ENCODE measurements around the gene LRG1. TPM values are rescaled to one million over a fixed set of nuclear protein-coding genes. Genes with fewer than 3 reads are reported as not detected.

LRG1 gene
- total RNA-seq, 2 donors from 2014 or later: 1.4 to 1.9 TPM

DNA sequence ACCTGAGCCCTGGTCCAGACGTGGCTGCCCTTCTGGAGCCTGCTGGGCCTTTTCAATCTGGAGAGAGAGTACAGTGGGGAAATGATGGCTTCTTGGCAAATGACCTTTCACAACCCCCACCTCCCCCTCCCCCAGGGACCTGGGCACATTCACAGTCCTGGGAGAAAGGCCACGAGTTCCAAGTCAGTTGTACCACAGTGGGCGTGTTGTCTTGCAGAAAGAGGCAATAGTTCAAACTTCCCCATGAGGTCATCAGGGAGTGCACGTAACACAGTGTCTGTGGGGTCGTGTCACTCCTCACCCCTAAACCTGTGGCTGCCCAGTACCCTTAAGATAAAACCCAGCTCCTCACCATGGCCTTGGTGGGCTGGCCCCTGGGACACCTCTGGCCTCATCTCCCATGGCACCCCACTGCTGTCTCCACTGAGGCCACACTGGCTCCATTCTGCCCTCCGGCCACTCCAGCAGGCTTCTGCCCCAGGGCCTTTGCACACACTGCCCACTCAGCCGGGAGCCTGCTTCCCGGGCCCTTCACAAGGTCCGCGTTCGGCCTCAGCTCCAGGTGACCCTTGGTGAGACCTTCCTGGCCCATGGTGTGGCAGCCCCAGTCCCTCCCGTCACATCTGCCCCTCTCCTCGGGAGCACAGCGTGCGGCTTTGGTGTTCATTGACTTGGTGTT is 34.8 kb downstream of the LRG1 start:
- no peak for DNase-seq (ENCODE audit: low spot score)
- intact Hi-C loops (cut with DNase I): loop anchor here in 1 of 2 donors (1.0 kb wide), 1 partner anchor 25 kb away; no protein-coding TSS in a partner anchor

DNA sequence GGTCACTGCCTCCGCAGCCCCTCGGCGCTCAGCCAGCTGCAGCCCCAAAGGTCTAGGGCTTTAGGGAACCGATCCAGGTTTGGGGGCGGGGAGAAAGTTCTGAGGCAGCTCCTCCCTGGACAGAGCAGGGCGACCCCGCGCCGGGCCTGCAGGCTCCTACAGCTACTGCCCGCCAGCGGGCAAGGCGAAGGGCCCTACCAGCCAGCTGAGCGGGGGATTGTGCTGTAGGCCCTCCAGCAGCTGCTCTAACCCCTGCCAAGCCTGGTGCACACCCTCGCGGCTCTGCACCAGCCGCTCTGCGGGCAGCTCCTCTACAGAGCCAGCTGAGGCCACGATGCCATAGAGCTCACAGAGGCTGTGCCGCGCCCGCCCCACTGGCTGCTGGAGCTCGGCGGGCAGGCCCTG is 35.5 kb downstream of the LRG1 start:
- intact Hi-C loops (cut with DNase I): loop anchor here in 1 of 2 donors (1.0 kb wide), 1 partner anchor 26 kb away; no protein-coding TSS in a partner anchor
- DNase-seq (ENCODE audit: low spot score): no peak

DNA sequence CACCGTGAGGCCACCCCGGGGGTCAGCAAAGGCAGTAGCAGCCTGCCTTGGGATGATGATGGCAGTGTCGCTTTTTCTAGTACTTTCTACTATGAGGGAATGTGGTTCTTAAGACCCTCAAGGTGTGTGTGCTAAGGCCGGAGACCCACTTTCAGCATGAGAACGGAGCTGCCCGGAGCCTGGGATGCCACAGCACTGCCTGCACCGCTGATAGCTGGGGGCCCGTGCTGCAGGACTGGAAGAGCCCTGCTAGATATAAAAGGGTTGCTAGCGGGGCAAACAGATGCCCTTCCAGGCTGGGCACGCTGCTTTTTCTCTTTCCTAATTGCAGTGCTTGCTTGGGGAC is 36.0 kb downstream of the LRG1 start:
- no peak for DNase-seq (ENCODE audit: low spot score)
- intact Hi-C loops (cut with DNase I): loop anchor here in 1 of 2 donors (1.0 kb wide), 1 partner anchor 27 kb away; no protein-coding TSS in a partner anchor

DNA sequence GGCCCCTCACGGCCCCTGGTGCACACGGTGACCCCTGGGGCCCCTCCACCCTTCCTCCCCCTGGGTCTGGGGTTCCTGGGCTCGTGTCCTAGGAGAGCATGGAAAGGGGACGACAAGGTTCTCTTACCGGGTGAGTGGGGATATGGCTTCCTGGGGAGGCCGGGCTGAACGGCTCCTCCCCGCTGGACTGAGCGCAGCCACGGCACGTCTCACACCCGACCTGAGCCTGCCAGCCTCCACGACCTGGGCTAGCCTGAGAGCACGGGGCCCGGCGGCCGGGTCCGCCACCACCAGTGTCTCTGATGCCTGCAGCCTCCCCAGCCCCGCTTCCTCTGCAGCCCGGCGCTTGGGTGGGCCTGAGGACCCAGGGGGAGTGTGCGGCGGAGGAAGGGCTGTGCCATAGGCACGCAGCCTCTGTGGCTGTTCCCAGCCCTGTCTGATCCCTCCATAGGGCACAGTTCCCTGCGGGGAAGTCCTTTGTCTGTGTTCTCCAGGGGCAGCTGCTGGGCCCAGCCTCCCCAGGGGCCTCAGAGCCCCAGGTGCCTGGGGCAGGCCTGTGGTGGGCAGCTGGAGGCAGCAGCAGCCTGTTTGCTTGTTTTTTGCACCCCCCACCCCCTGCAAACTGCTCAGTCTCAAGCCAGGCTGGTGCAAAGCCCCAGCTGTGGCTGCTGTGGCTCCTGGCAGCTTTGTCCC is 36.6 kb downstream of the LRG1 start:
- DNase-seq (ENCODE audit: low spot score): no peak
- intact Hi-C loops (cut with DNase I): no loop called here

DNA sequence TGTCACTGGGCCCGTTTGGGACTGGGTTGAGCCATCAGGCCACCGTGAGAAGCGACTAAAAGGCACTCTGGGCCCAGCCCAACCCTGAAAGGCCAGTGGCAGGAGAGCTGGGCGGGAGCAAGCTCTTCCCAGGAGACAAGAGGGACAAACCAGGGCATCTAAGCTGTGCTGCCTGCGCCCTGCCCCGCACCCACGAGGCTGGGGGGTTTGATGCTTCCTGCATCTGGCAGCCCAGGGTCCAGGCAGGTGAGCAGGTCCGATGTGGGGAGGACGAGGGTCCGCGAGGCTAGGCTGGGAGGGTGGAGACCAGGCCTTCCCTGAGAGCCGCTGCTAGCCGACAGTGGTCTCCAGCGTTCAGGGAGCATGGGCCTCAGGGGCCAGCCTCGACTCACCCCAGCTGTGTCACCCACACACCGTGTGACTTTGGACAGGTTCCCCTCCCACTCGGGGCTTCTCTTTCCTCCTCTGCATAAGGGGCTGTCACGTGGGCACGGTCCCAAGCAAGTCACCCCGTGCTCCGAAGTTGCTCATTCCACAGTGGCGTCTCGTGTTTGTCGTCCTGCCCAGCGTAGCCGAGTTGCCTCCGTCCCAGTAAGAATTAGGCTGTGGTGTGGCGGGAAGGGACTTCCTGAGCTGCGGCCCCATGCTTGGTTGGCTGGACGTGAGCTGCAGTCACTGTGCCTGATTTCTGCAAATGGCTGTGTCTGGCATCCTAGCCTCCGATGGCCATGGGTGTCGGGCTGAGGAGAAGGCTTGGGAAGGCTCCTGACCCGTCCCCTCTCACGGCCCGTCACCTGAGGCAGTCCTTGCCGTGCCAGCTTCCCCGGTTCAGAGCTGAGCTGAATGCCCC is 37.3 kb downstream of the LRG1 start:
- intact Hi-C loops (cut with DNase I): no loop called here

DNA sequence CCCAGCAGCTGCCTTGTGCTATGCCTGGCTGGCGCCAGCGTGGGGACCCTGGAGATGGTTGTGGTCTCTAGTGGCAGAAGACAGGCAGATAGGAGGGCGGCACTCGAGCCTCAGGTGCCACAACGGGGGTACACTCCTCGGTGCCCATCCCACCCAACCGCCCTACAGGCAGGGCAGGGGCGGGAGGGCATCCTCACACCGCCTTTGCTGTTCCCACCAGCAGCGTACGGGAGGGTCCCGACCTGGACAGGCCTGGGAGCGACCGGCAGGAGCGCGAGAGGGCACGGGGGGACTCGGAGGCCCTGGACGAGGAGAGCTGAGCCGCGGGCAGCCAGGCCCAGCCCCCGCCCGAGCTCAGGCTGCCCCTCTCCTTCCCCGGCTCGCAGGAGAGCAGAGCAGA is 38.1 kb downstream of the LRG1 start:
- no peak for DNase-seq (ENCODE audit: low spot score)
- intact Hi-C loops (cut with DNase I): no loop called here

More for the DNA sequence above, 37.3 kb downstream of the LRG1 start:
- DNase-seq (ENCODE audit: low spot score): no peak

DNA sequence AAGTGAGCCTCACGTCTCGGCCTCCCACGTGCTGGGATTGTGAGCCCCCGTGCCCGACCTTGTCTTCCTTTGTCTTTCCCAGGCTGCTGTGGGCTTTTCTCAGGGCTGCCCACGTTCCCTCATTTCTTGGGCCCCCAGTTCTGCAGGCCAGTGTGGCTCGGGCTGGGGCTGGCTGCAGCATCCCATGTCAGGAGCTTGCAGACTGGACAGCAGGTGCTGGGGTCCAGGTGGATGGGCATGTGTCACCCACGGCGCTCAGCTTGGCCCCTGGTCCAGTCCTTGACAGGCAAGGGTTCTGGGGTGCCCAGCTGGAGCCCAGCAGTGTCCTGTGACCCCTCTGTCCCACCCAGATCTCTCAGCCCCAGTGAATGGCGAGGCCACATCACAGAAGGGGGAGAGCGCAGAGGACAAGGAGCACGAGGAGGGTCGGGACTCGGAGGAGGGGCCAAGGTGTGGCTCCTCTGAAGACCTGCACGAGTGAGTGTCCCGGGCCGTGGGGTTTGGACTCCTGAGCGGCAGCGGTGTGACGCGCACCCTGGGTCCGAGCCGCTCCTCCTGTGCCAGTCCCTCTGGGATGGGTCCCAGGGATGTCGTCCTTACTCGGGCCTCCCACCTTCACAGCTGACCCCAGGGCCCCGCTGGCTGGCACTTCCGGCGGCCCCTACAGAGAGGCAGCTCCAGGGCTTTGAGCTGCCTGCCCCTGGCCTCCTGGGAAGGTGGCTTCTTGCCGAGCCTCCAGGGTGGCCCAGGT is 38.8 kb downstream of the LRG1 start:
- no peak for DNase-seq (ENCODE audit: low spot score)
- intact Hi-C loops (cut with DNase I): no loop called here

DNA sequence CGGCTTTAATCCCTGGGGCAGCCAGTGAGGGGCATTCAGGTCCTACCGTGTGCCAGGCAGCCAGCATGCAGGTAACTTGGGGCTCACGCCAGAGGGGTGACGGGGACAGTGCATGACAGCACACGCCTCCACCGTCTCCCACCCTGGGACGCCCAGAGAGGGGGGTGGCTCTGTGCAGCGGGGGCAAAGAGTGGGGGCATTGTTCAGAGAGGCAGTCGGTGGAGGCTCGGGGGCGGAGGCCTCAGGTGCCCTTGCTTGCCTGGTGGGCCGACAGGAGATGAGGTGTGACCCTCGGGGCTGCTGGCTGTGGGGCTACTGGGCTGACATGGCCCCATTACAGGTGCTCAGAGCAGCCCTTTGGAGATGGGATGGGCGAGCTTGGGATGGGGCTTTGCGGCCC is 40.0 kb downstream of the LRG1 start:
- intact Hi-C loops (cut with DNase I): no loop called here
- DNase-seq (ENCODE audit: low spot score): no peak

DNA sequence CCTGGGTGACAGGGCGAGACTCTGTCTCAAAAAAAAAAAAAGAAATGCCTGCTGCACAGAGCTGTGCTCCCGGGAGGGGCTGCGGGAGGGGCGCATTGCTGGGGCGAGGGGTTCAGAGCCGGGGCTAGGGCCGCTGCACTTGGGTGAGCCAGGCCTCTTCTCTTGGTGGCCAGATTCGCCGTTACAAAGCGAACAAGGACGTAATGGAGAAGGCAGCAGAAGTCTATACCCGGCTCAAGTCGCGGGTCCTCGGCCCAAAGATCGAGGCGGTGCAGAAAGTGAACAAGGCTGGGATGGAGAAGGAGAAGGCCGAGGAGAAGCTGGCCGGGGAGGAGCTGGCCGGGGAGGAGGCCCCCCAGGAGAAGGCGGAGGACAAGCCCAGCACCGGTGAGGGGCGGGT is 40.5 kb downstream of the LRG1 start:
- intact Hi-C loops (cut with DNase I): no loop called here

DNA sequence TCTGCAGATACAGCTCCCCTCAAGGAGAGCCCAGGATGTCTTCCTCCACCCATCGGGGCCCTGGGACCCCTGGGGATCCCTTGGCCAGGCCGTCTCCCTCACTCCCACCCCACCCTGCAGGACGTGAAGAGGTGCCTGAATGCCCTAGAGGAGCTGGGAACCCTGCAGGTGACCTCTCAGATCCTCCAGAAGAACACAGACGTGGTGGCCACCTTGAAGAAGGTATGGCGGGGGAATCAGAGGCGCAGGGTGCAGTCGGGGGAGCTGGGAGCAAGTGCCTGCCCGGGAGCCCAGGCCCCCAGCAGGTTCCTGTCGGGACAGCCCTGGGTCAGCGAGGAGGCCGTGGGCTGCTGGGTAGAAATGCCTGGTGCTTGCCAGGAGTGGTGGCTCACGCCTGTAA is 41.1 kb downstream of the LRG1 start:
- no peak for DNase-seq (ENCODE audit: low spot score)
- intact Hi-C loops (cut with DNase I): no loop called here

More for the DNA sequence above, 40.5 kb downstream of the LRG1 start:
- no peak for DNase-seq (ENCODE audit: low spot score)

DNA sequence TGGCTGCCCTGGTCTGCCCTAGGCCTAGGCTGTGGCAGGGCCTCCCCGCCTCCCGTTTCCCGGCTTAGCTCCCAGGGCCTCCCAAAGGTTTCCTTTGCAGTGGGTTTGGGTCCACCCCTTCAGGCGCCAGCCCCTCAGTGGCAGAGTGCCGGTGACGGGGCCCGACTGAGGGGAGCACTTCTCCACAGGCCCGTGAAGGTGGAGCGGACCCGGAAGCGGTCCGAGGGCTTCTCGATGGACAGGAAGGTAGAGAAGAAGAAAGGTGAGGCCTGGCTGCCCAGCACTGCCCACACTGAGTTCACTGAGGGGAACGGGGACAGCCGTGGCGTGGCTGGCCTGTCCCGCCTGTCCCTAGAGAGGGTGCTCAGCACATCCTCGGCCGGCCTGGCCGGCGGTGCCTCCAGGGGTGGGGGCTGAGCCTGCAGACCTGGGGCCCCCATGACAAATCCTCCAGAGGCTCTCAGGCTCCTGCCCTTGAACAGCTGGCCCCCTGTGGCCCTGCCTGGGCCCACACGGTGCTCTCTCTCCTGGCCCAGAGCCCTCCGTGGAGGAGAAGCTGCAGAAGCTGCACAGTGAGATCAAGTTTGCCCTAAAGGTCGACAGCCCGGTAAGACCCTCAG is 42.0 kb downstream of the LRG1 start:
- intact Hi-C loops (cut with DNase I): no loop called here
- DNase-seq (ENCODE audit: low spot score): no peak

DNA sequence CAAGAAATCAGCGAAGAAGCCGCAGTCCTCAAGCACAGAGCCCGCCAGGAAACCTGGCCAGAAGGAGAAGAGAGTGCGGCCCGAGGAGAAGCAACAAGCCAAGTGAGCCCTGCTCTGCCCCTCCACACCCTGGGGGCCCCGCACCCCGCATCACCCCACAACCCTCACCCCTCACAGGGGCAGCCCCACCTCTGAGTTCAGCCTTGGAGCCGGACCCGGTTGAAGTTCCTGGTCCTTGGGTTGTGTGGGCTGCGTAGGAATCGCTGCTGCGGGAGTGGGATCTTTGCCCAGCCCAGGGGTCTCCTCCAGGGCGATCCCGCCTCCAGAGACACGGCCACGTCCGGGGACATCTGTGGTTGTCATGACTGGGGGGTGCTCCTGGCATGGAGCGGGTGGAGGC is 43.5 kb downstream of the LRG1 start:
- intact Hi-C loops (cut with DNase I): no loop called here
- no peak for DNase-seq (ENCODE audit: low spot score)

DNA sequence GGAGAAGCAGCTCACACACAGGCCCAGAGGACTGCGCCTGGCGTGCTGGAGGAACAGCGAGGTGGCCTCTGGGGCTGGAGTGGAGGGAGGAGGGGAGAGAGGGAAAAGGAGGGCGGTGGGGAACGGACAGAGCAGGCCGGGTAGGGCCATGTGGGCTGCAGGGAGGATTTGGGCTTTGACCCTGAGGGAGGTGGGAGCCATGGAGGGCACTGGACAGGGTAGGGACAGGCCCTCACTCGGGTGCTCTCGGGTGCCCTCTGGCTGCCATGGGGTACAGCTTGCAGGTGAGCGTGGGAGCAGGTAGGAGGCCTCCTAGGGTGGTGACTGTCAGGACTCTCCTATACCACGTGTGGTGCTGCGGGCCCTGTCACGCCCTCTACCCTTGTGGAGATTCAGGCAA is 44.4 kb downstream of the LRG1 start:
- intact Hi-C loops (cut with DNase I): no loop called here

DNA sequence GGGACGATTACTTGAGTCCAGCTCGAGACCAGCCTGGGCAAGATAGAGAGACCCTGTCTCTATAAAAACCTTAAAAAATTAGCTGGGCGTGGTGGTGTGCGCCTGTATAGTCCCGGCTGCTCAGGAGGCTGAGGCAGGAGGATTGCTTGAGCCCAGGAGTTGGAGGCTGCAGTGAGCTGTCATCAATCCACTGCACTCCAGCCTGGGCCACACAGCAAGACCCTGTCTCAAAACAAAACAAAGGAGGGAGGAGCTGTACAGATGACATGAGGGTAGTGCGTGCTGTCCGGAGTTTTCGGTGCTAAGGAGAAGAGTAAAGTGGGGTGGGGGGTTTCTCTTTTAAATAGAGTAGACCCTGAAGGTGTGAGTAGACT is 45.2 kb downstream of the LRG1 start:
- DNase-seq (ENCODE audit: low spot score): no peak
- intact Hi-C loops (cut with DNase I): no loop called here

More for the DNA sequence above, 44.4 kb downstream of the LRG1 start:
- DNase-seq (ENCODE audit: low spot score): no peak

DNA sequence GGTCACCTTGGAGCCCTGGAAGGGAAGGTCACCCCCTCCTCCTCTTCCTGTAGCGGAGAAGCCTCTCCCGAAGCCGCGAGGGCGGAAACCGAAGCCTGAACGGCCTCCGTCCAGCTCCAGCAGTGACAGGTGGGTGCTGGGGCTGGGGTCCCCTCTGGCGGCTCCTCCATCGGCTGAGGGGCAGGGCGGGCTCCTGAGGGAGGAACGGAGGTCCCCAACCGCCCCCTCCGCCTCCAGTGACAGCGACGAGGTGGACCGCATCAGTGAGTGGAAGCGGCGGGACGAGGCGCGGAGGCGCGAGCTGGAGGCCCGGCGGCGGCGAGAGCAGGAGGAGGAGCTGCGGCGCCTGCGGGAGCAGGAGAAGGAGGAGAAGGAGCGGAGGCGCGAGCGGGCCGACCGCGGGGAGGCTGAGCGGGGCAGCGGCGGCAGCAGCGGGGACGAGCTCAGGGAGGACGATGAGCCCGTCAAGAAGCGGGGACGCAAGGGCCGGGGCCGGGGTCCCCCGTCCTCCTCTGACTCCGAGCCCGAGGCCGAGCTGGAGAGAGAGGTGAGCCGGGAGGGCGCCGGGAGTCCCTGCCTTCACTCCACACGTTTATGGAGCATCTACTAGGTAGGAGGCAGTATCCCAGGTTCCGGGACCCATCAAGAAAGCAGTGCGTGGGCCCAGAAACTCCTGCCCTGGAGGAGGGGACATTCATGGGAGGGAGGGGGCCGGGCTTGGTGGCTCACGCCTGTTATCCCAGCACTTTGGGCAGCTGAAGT is 45.7 kb downstream of the LRG1 start:
- no peak for DNase-seq (ENCODE audit: low spot score)
- intact Hi-C loops (cut with DNase I): no loop called here

DNA sequence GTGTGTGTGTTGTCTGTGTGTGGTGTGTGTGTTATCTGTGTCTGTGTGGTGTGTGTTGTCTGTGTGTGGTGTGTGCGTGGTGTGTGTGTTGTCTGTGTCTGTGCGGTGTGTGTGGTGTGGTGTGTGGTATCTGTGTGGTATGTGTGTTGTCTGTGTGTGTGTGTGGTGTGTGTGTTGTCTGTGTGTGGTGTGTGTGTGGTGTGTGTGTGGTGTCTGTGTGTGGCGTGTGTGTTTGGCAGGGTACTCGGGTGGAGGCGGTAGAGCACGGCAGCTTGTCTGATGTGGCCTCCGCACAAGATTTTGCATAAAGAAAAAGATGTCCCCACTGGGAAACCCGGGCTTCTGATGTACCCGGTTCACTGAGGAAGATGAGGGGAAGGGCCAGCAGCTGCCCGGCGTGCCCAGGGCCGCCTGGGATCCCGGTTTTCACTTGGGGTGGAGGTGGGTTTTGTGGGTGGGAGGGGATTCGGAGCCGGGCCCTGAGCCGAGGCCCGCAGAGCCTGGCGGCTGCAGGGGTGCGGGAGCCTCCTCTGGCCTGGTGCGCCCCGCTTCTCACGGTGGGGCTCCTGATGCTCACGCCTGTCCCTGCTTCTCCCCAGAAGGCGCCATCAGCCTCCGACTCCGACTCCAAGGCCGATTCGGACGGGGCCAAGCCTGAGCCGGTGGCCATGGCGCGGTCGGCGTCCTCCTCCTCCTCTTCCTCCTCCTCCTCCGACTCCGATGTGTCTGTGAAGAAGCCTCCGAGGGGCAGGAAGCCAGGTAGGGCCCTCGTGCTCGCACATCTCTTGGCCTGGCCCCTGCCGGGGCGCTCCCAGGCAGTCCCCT is 46.5 kb downstream of the LRG1 start:
- intact Hi-C loops (cut with DNase I): no loop called here
- DNase-seq (ENCODE audit: low spot score): no peak

DNA sequence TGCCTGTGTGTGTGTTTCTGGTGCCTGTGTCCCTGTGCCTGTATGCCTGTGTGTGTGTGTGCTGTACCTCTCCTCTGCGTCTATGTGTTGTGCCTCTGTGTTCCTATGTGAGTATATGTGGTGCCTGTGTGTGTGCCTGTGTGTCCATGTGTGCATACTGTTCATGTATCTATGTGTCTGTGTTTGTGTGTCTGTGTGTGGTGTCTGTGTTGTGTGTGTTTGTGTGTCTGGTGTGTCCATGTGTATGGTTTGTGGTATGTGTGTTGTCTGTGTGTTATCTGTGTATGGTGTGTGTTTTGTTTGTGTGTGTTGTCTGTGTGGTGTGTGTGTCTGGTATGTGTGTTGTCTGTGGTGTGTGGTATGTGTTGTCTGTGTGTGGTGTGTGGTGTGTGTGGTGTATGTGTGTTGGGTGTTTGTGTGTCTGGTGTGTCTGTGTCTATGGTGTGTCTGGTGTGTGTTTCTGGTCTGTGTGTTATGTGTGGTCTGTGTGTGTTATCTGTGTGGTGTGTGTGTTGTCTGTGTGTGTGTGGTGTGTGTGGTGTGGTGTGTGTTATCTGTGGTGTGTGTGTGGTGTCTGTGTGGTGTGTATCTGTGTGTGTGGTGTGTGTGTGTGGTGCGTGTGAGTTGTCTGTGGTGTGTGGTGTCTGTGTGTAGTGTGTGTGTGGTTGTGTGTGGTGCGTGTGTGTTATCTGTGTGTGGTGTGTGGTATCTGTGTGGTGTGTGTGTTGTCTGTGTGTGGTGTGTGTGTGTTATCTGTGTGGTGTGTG is 47.3 kb downstream of the LRG1 start:
- no peak for DNase-seq (ENCODE audit: low spot score)
- intact Hi-C loops (cut with DNase I): no loop called here
